ENCODE results near the gene KIF1A.

KIF1A gene

DNA sequence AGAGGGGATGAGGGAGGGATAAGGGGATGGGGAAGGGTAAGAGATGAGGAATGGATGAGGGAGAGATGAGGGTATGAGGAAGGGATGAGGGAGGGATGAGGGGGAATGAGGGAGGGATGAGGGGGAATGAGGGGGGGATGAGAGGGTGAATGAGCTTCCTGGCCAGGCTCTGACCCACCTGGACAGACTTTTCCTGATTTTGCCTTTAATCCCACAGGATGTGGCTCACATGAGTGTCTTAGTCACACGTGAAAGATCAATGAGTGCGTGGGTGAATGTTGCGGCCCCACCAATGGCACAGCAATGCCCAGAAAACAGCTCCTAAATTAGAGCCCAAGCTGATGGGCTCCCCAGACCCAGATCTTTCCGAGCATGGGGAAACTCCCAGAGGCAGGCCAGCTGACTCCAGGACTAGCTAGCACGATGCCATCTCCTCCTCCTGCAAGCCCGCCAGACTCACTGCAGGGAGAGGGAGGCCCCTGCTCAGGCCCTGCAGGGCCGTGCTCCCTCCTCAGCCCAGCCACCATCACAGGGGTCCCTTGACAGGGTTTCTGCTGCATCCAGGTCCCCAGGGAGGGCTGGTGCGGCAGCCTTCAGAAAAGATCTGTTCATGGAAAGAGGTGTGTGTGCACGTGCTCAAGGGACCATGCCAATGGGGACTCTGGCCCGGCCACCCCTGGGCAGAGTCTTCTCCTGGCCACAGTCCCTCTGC is 87.0 kb downstream of the KIF1A start:
- DNase-seq = no peak

DNA sequence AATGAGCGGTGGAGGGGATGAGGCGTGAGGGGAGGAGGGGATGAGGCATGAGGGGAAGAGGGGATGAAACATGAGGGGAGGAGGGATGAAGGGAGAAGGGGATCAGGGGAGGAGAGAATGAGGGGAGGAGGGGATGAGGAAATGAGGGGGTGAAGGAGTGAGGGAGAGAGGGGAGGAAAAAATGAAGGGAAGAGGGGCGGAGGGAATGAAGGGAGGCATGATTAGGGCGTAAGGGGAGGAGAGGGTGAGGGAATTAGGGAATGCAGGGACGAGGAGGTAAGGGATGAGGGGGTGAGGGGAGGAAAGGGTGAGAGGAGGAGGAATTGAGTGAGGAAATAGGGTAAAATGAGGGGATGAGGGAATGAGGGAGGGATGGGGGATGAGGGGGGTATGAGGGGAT is 87.8 kb downstream of the KIF1A start:
- DNase-seq = no peak

DNA sequence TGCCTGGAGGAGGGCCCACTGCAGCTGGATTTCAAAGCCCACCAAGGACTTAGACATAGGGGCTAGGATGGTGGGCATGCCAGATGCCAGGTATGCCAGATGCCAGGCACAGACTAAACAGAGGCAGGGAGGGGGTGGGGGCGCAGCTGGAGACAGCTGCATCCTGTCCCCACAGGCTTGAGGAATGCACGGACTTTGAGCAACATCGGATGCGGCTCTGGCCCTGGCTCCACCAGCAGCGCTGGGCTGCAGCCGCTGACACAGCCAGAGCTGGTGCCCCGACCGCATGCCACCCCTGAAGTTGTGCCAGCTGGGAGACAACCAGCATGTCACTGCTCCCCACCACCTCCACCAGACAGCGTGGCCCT is 88.9 kb downstream of the KIF1A start:
- DNase-seq = no peak

DNA sequence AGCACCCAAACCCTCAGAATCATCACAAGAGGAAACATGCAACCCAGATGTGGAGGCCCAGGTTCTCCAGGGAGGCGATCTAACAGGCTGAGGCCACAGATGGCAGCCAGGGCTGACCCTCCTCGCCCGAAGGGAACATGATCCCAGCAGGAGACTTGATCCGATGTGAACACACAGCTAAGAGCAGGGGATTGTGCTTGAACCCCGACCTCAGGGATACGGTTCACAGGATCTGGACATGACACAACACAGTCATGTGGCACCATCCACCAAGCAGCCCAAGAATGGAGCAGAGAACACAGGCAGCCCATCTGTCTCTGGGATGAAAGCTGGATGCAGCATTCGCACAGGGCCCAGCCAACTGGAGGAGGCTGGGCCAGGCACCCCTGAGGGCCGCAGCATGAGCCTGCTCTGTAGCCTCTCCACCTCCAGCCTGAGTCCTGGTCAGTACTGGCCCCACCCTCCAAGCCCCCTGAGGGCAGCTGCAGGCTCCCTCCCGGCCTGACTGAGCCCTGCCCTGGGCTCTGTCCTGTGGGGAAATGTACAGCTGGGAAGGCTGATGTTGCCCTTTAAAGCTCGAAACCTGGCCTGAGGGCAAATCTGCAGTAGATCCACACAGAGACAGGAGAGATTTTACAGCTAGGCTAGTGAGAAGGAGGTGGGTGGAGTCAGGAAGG is 89.4 kb downstream of the KIF1A start:
- no peak for DNase-seq

DNA sequence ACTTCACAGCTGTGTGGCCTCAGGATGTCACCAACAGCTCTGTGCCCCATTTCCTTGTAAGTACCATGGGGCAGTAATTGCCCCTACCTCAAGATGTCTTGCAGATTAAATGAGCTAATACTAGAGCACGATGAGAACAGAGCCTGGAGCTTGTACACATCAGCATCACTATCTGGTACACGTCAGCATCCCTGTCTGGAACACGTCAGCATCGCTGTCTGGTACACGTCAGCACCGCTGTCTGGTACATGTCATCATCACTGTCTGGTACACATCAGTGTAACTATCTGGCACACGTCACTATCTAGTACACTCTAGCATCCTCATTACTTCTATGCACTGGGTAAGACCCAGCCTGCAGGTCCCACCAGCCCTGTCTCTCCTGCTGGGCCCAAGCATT is 91.2 kb downstream of the KIF1A start:
- DNase-seq = no peak

DNA sequence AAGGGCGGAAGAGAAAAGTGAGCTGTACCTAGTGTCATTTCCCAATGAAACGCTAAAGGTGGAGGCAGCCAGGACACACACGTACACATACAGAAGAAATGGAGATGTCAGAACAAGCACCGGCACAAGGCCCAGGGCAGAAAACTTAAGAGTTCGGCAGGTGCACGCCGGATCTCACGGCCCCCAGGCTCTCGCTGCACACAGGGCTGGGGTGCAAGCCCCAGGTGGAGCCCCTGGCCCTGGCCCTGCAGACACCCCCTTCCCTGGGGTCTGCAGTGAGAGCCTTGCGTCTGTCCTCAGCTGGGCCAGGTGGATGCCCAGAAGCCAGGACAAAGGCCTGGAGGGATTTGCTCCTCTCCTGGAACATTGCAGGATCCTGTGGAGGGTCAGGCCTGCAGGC is 91.7 kb downstream of the KIF1A start:
- no peak for DNase-seq

DNA sequence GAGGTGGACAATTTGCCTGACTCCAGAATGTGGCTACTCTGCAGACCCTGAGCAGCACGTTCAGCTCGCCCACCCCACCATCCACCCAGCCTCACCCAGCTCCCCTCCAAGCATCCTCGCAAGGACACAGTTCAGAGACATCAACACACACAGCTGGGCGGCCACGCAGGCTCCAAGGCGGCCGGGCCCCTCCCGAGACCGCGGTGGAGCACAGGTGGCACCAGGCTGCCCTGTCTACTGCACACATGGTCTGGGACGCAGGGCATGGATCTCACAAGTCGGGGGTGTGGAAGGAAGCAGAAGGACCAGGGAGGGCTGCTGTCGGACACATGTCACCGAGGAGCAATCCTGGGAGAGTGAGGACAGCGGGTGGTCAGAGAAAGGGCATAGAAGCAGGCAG is 92.1 kb downstream of the KIF1A start:
- no peak for DNase-seq

DNA sequence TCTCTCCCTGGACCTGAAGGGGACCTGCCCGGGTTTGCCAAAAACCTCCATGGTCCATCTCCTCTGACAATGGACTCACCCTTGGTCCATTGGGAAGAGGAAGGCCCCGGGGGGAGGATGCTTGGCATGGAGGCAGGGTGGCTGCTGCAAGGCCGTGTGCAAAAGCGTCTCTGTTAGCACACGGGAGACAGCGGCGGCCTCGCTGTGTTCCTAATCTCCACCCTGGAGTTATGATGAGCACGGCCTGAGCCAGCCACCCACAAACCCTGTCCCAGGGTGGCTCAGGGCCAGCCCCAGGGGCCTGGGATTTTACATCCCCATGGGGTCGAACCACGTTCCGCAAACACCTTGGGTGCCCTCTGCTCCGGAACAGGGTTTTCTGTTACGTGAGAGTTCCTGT is 92.6 kb downstream of the KIF1A start:
- DNase-seq = no peak

DNA sequence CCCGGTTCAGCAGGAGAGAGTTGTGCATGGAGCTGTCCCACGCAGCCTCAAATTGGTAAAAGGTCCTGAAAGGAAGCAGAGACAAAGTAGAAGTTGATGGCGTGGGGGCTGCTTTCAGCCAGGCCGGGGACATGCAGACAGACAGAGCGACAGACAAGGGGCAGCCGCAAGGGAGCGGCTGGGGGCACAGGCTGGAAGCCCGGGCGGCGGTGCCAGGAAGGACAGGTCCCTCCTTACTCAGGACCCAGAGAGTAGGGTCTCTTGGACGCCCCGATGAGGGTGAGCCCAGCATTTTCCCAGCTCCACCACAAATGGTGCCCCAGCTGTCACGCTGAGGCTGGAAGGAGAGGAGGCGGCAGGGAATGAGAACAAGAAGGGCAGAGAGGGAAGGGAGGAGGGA is 93.1 kb downstream of the KIF1A start:
- DNase-seq = no peak

DNA sequence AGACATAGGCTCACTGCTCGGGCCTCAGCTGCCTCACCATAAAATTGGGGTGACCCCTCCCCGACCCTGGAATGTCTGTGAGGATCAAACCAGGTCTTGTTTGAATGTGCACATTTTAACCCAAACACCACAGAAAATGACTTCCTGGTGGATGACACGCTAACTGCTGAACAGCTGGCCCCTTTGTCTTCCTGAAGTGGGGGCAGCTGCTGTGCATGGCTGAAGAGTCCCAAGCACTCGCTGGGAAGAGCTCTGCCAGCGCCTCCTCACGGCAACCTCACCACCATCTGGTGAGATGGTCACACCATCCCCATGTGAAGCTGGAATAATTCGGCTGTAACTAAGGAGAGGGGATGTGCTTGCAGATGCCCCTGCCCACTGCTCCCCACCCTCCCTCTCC is 94.3 kb downstream of the KIF1A start:
- peak; percentile 44 for DNase-seq

DNA sequence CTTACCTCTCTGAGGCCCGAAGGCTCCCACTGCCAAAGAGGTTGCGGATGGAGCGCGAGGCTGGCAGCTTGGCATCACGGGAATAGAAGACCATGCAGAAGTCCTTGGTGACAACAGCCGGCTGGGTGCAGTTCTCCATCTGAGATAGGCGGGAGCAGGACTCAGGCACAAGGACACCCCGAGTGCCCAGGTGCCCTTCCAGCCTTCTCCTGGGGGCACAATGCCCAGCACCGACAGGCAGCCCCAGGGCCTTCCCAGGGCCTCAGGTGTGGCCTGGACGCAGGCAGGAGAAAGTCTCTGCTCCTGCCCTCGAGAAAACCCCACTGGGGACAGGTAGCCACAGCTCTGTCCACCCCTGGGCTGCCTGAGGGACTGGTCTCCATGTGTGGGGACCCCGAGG is 94.8 kb downstream of the KIF1A start:
- no peak for DNase-seq

DNA sequence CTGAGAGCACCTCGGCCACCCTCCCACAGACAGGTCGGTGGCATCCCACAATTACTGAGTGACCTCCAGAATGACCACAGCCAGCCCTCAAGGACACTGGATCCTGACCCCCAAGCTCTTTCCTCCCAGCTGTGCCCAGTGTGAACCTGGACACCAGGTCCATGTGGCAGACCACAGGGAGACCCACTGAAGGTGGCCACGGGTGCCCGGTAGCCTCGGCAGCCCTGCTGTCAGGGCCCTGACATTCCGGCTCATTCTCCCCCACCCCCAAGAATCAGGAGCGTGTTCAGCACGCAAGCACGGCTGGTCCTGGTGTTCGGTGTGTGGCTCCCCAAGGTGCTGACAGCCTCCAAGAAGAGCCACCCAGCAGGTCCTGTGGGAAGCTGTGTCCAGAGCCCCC is 95.6 kb downstream of the KIF1A start:
- no peak for DNase-seq

DNA sequence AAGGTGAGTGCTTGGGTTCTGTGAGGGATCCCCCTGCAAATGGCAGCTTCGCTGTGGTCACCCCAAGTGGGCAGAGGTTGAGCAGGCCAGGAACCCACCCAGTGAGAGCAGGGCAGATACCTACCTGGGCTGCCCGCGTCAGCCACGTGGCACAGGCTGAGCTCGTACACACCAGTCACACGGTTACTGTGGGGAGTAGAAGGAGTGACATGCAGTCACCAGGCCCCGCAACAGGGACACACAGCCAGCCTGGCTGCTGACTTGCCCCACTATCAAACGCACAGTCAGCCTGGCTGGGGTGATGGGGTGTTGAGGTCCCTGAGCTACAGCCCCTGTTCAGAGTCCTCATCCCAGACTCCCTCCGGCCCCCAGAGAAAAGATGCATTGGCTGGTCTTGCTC is 96.2 kb downstream of the KIF1A start:
- DNase-seq = no peak

DNA sequence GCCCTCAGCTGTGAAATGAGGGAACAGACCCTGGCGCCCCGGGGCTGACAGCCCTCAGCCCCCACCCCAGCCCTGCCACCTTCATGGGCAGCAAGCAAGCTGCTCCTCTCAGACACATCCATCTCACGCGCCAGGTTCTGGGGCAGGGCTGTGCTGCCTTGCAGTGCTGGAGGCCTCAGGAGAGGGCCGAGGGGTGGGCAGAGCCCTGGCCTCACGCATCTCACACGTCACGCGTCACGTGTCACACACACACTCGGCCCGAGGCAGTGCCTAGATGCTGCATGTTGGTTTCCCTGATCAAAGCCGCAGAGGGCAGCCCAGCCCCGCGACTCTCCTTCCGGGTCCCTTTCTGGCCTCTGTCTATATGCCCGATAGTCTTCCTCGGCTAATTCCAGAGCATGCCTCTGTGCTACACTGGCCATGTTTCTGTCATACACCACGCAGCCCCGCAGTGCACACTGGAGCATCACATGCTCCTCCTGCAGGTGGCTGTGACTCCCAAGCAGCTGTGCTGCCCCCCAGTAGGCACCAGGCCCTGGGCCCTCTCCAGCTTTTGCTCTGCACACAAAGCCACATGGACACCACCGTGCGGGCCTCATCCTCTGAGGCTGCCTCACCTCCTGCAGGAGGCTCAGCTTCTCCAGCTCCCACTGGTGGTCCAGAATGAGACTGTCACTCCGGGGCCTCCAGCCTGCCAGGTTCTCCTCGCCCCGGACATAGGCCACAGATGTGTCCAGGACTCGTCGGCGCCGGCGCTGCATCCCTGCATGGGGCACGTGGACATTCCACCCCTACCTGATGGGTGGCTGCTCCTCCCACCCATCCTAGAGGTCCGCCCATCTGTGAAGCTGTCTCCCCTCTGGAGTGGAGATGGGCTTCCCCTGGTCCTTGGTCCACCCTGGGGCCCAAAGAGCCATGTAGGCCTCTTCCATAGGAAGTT is 97.0 kb downstream of the KIF1A start:
- no peak for DNase-seq

DNA sequence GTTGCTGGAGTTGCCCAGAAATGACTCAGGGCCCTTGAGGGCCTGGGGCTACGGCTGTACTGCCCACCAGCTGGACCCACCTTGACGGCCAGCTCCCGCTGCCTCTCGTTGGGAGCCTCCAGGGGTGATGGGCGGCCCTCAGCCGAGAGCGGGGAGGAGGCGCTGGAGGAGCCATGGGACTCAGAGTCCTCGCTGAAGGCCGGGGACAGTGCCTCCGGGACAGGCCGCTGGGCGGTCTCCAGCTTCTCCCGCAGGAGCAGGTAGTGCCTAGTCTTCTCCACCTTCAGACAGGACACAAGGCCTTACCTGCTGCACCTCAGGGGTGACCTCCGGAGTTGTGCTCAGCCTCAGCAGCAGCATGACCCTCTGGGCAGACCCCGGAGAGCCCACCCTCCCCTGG is 97.6 kb downstream of the KIF1A start:
- DNase-seq = no peak

DNA sequence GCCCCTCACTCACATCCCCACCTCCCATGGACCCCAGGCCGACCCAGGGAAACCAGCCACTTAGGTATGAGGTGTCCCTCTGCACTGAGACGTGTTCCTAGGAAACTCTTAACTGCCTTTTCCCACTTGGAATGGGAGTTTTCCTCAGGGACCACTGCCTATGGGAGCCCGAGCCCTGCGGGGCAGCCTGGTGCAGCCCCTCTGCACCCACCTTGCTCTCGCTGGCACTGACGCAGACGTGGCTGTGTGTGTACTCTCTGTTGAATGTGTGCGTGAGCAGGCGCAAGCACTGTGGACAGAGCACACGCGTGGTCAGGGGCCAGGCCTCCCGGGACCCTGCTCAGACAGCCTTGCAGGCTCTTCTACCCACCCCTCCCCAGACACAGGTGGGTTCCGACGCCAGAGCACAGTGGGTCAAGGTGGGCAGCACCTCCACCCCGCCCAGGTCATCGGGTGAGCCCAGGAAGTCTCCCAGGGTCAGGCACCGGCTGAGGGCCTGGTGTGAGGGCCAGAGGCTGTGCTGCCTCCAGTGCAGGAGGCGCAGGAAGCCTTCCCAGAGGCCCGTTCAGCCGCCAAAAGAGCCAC is 98.3 kb downstream of the KIF1A start:
- no peak for DNase-seq

DNA sequence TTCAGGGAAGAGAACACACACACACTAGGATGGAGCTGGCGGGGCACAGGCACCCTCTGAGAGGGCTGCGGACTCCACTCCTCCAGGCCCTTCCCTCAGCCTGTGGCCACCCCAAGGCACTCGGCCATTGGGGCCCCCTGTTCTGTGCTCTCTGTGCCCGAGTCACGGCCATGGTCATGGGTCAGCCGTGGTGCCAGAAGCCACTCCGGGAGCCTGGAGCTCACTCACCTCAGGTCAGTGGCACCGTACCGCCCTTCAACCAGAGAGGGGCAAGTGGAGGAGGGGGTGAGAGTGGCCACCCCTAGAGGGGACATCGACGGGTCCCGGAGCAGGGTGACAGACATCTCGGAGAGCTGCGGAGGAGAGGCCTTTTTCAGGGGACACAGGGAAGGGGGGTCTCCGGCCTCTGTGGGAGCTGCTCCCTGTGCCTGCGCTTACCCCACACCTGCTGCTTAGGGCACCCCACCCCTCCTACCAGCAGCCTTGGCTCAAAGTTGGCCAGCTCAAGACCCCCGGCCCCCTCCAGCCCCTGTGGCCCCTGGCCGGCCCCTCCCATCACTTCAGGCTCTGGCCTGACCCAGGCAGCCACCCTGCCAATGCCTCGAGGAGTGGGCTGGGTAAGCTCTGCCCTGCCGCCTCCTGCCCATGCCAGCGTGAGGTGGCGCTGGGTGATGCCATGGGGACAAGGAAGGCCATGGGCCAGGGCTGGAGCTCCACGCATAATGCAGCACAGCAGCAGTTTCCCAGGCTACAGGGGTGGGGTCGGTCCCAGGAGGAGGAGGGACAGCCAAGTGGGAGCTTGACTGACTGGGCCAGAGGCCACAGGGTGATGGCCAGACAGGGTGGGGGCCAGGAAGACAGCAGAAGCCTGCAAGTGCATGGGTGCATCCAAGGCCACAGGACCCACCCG is 99.1 kb downstream of the KIF1A start:
- DNase-seq = no peak

DNA sequence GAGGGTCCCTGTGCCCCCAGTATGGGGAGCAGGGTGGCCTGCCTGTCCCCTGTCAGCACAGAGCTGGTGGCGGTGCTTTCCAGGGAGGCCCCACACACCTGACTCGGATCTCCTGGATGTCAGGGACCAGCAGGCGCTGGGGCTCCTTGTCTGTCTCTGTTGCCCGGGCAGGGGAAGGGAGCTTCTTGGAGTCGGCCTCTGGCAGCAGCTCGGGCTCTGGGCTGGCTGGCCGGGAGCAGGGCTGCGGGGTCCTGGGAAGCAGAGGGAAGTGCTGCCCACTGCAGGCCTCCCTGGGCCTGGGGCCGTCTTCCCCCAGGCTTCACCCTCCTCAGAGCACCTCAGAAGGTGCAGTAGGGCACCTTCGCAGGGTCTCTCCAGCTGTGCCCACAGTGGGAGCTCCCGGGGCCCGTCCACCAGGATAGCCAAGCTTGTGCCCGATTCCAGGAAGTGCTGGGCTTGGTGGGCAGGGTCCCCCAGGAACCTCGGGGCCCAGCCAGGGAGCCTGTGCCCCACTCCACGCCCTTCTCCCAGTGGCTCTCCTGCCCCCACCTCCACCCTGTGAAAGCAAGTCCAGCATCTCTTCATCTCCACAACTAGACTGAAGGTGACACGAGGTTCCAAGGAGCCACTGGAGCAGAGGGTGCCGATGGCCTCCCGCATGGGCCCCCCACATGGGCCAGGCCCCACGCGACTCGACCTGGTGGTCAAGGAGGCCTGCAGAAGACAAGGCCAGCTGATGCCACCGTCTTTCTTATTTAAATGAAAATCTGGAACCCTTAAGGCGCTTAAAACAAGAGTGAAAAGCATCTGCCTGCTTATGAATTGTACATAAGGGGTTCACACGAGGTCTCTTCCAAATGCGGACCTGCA is 100.1 kb downstream of the KIF1A start:
- no peak for DNase-seq

DNA sequence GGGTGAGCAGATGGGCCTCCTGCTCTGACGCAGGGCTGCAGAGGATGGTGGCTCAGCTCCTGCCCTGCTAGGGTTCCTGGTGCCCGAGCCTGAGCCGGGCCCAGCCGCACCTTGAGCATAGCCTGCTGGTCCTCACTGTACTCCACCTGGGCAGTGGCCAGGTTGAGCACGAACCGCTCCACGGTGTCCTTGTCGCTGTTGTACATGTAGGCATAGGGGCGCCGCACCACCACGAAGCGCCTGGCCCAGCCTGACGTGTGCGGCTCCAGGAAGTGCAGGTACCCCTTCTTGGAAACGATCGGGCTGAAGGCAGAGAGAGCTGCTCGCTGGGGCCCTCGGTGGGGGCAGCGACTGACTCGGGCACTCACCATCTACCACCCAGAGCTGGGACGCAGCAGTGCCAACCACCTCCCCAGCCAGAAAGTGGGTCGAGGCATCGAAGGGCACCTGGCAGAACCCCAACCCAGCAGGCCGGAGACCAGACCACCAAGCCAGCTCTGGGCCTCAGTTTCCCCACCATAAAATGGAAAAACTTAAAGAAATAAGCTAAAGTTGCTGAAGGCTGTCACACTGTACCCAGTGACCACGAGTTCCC is 101.0 kb downstream of the KIF1A start:
- DNase-seq = no peak

DNA sequence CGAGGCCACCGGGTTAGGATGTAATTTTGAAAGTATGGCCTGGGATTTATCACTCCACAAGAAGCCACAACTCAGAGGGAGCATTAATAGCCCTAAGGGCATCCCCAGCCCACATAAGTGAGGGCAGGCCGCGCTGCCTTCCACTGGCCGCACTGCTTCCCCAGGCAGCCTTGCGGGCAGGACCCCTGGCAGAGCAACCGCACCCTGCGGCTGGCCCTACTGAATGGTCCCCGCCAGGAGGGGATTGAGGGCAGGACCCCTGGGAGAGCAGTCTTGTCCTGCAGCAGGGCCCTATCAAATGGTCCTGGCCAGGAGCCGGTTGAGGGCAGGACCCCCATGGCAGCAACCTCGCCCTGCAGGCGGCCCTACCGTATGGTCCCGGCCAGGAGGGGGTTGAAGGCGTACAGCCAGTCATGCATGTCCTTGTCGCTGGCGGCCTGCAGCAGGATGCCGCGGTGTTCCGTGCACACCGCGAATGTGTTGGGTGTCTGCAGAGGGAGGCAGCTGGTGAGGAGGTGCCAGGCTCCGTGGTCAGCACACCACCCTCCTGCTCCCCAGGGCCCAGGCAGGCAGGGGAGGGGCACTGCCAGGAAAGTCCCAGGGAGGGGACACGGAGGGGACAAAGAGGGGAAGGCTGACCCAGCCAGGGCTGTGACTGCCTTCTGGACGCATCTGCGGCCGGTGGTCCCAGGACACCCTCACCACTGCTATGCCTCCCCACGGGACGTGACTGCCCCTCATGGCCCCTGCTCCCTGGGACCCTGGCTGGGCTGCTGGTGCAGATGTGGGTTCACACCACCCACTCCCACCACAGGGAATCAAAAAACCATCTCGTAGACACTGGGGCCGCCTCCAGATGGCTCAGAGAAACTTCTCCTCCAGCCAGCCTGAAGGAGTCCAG is 102.1 kb downstream of the KIF1A start:
- no peak for DNase-seq
